Karpas-422 (cell line): Measurements from ENCODE around the gene FTCD. TPM values are rescaled to one million over a fixed set of nuclear protein-coding genes. Genes with fewer than 3 reads are reported as not detected.
"Not testable (repeated sequence)": the region's sequence is repeated elsewhere in the genome, so short reads cannot be mapped to it uniquely, and the experiment has no call there.

Experiments
- DNase-seq: peaks from one replicate; pipeline ENCODE4 v3.0.0-alpha.2; 2015
- H2AFZ ChIP-seq: fragments of 200-600 bp; sonication (generic); 2 replicates; pipeline ENCODE4 v1.6.1; 2014; ENCODE audit warnings: antibody characterized with exemption, low read length, mixed read lengths
- H3K27ac ChIP-seq: fragments of 200-600 bp; sonication (generic); 2 replicates; pipeline ENCODE4 v1.5.1; 2014; ENCODE audit warnings: mild to moderate bottlenecking, low read length, moderate library complexity
- H3K27me3 ChIP-seq: fragments of 200-600 bp; sonication (generic); 2 replicates; pipeline ENCODE4 v1.6.1; 2014; ENCODE audit warnings: low read length, mixed read lengths
- H3K36me3 ChIP-seq: fragments of 200-600 bp; sonication (generic); 2 replicates; pipeline ENCODE4 v1.6.1; 2014; ENCODE audit warnings: low read length, mixed read lengths; ENCODE audit not compliant: insufficient read depth
- H3K4me1 ChIP-seq: fragments of 200-600 bp; sonication (generic); 2 replicates; pipeline ENCODE4 v1.6.1; 2014; ENCODE audit warnings: mild to moderate bottlenecking, low read length, mixed read lengths
- H3K4me2 ChIP-seq: fragments of 200-600 bp; sonication (generic); 2 replicates; pipeline ENCODE4 v1.6.1; 2014; ENCODE audit warnings: low read length, low read depth, mild to moderate bottlenecking; ENCODE audit not compliant: poor library complexity, severe bottlenecking
- H3K4me3 ChIP-seq: fragments of 200-600 bp; sonication (generic); 2 replicates; pipeline ENCODE4 v1.5.1; 2014; ENCODE audit warnings: mild to moderate bottlenecking, antibody characterized with exemption, low read length, mixed read lengths
- H3K79me2 ChIP-seq: fragments of 200-600 bp; sonication (generic); 2 replicates; pipeline ENCODE4 v1.6.1; 2014; ENCODE audit warnings: mild to moderate bottlenecking, low read length, mixed read lengths
- H3K9ac ChIP-seq: fragments of 200-600 bp; sonication (generic); 2 replicates; pipeline ENCODE4 v1.6.0; 2014; ENCODE audit warnings: low read length
- H3K9me2 ChIP-seq: fragments of 200-600 bp; sonication (generic), shearing (Covaris generic); replicated peaks from 2 replicates; pipeline ENCODE4 v1.6.0; 2014; ENCODE audit warnings: mild to moderate bottlenecking, low read length, moderate library complexity; ENCODE audit not compliant: insufficient read depth
- H3K9me3 ChIP-seq: fragments of 300-700, 200-600 bp; sonication (generic); 2 replicates; pipeline ENCODE4 v1.6.1; 2014; ENCODE audit warnings: low read length, mixed read lengths
- H4K20me1 ChIP-seq: fragments of 200-600 bp; sonication (generic); 2 replicates; pipeline ENCODE4 v1.6.1; 2014; ENCODE audit warnings: mild to moderate bottlenecking, antibody characterized with exemption, low read length, low read depth; ENCODE audit not compliant: insufficient read depth
- total RNA-seq: library from RNA; depleted of rRNA; stranded (reverse); fragments of >200 nt; shearing (Covaris generic); gene quantifications from 2 replicates; pipeline ENCODE4 v1.2.3, GENCODE V29; 2014; ENCODE audit warnings: low replicate concordance

FTCD gene
- total RNA-seq, 1 experiment from 2014 or later, result not detected

DNA sequence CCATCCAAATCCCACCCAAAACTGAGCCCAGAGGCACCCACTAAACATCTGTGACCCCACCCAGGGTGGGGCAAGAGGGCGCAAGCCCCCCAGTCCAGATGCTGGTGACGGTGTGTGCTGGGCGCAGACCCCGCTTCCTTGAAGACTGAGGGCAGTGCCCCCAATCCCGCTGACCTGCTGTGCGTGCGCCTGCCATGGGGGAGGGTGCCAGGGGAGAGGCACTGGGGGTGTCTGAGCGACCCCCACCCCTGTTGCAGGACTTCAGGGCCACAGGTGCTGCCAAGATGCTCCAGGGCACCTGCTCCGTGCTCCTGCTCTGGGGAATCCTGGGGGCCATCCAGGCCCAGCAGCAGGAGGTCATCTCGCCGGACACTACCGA lies 44.2 kb downstream of the FTCD start:
- H3K79me2 ChIP-seq, result no peaks in the 10 kb centered on the region

DNA sequence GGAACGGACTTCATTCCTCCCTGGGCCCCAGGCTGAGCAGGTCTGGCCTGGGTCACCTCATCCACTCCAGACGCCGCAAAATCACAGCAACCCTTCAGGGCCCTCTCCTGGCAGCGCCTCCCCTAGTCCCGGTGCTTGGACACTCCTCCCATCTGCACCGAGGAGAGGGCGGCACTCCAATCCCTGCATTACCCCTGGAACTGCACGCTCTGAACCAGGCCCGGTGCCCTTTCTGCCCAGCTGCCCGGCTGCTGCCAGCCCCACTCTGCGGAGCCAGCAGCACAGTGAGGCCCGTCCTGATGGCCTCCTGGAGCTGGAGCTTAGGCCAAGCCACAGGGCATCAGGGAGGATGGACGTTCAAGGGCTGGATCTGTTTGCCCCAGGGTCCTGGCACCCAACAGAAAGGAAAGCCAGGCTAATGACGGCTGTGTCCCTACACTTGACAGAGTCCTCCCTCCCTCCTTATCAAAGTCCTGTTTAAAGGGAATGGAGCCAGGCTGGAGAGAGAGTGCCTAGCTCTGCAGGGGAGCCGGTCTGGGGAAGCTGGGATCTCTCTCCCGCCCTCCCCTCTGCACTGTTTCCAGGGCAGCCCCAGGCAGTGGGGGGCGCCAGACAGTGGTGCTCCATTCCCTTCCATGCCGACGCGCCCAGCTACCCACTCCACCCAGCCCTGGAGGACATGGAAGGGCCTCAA lies 44.7 kb downstream of the FTCD start:
- Histone ChIP-seq H3K4me2 (no peak overlapping the region), H3K4me3 (no peak overlapping the region), H3K36me3 (no peaks in the 10 kb centered on the region; the same call in 1 of the 2 replicates), H3K9me3 (peaks cover 6% of the 10 kb centered on the region; the same call in 1 of the 2 replicates), H4K20me1 (no peaks in the 10 kb centered on the region), H3K27ac (no peak overlapping the region), H3K9me2 (no peaks in the 10 kb centered on the region), H3K79me2 (no peaks in the 10 kb centered on the region), H2AFZ (no peak overlapping the region), H3K9ac (no peak overlapping the region), H3K27me3 (no peaks in the 10 kb centered on the region), H3K4me1 (no peaks in the 10 kb centered on the region)
- no peak for DNase-seq

More for the DNA sequence above, 44.2 kb downstream of the FTCD start:
- Histone ChIP-seq H3K9me2 (no peaks in the 10 kb centered on the region), H3K36me3 (no peaks in the 10 kb centered on the region; the same call in 1 of the 2 replicates), H3K27me3 (no peaks in the 10 kb centered on the region), H3K9me3 (peaks cover 4% of the 10 kb centered on the region; the same call in 1 of the 2 replicates), H4K20me1 (no peaks in the 10 kb centered on the region), H3K27ac (no peak overlapping the region), H3K4me3 (no peak overlapping the region), H3K9ac (no peak overlapping the region), H2AFZ (no peak overlapping the region), H3K4me2 (no peak overlapping the region), H3K4me1 (no peaks in the 10 kb centered on the region)
- DNase-seq, result no peak

DNA sequence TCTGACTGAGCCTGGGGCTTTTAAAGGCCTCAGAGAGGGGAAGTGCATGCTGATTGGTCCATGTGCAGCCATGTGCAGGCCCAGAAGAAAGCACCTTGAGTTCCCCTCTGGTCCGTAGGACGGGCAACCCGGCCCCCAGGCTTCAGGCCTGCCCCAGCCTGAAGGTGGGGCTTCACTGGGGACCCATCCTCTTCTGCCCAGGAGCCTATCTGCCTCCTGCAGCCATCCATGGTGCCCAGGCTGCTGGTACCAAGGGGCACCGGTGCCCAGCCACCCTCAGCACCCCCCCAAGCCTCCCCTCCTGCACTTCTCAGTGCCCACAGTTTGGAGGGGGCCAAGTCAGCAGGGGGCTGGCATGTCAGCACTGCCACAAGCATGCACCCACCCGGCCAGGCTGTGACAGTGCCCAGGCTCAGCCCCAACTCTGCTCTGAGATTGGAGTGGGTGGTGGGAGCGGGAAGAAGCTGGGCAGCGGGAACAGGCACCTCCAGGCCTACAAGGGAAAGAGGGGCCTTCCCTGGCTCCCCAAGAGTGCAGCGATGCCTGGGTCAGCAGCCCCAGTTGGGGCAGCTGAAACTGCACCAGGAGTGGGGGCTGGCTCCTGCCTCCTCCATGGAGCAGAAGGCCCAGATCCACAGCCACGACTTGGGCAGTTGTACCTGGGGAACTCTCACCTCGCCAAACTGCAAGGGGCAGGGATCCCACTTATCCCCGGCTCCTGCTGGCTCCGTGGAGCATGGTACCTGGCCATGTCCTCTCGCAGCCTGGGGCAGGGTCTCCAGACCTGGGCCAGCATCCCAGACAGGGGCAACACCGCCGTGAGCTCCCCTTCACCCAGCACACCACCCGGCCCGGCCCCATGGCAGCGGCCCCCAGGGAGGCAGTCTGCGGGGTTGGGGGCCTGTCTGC lies 45.8 kb downstream of the FTCD start:
- DNase-seq, result peak; percentile 64
- H3K79me2 ChIP-seq, result no peaks in the 10 kb centered on the region

DNA sequence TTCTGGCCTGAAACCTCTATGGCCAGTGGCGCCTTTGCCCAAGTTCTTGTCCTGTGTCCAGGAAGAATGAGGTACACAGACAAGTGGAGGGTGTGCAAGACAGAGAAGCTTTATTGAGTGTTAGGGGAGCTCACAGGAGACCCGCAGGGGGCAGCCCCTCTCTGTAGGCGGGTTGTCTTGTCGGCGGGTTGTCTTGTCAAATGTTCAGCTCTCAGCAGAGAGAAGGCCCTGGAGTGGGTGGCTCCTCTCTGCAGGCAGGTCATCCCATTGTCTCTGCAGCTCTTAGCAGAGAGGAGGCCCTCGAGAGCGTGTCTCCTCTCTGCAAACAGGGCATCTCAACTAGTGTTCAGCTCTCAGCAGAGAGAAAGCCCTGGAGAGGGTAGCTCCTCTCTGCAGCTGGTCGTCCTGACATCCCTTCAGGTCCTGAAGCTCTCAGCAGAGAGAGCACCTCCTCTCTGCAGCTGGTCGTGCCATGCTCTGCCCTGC lies 46.5 kb downstream of the FTCD start:
- H3K4me2 ChIP-seq, result no peak overlapping the region
- no peaks in the 10 kb centered on the region for H3K79me2 ChIP-seq
- H2AFZ ChIP-seq, result no peak overlapping the region
- H3K36me3 ChIP-seq, result no peaks in the 10 kb centered on the region; the same call in 1 of the 2 replicates
- no peaks in the 10 kb centered on the region for H3K4me1 ChIP-seq
- no peaks in the 10 kb centered on the region for H4K20me1 ChIP-seq
- no peaks in the 10 kb centered on the region for H3K9me2 ChIP-seq
- H3K4me3 ChIP-seq, result no peak overlapping the region
- no peak overlapping the region for H3K27ac ChIP-seq
- peaks cover 6% of the 10 kb centered on the region for H3K9me3 ChIP-seq
- H3K27me3 ChIP-seq, result no peaks in the 10 kb centered on the region
- DNase-seq, result no peak
- H3K9ac ChIP-seq, result no peak overlapping the region

More for the DNA sequence above, 45.8 kb downstream of the FTCD start:
- Histone ChIP-seq H3K27ac (no peak overlapping the region), H4K20me1 (no peaks in the 10 kb centered on the region), H3K9me2 (no peaks in the 10 kb centered on the region), H3K4me2 (no peak overlapping the region), H3K27me3 (no peaks in the 10 kb centered on the region), H3K4me1 (no peaks in the 10 kb centered on the region), H2AFZ (no peak overlapping the region), H3K9ac (no peak overlapping the region), H3K9me3 (peaks cover 6% of the 10 kb centered on the region; the same call in 1 of the 2 replicates), H3K36me3 (no peaks in the 10 kb centered on the region; the same call in 1 of the 2 replicates), H3K4me3 (no peak overlapping the region)

DNA sequence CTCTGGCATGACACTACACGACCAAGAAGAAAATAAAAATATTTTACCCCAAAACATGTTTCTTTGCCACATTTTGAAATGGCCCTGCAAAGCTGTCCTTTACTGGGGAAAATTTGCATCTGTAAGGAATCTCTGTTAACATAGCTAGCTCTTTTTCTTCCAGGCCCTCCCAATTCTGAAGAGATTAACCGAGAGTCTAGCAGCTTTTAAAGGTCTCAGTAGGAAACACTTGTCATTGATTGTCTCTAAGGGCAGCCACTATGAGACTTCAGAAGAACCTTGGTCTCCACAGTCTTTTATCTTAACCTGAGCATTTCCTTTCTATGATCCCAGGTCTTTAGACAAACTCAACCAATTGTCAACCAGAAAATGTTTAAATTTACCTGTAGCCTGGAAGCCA lies 48.0 kb downstream of the FTCD start:
- H2AFZ ChIP-seq, H3K9me3 ChIP-seq, H3K27me3 ChIP-seq, H3K4me1 ChIP-seq, H3K9ac ChIP-seq, H3K36me3 ChIP-seq, H3K27ac ChIP-seq, H4K20me1 ChIP-seq, DNase-seq, H3K4me2 ChIP-seq, H3K4me3 ChIP-seq, H3K9me2 ChIP-seq, H3K79me2 ChIP-seq: not testable (repeated sequence)

DNA sequence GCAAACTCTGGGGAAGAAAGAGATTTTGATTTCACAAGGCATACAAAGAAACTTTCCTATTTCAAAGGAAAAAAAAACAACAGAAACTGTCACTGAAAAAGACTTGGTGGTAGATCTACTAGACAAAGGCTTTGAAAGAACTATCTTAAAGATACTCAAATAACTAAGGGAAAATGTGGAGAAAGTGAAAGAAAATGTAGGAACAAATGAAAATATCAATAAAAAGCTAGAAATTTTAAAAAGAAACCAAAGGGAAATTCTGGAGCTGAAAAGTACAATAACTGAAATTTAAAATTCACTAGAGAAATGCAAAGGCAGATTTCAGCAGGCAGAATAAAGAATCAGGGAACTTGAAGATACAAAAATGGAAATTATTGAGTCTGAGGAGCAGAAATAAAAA lies 51.3 kb downstream of the FTCD start:
- Histone ChIP-seq H3K79me2 (no peaks in the 10 kb centered on the region), H3K9me3 (peaks cover 6% of the 10 kb centered on the region), H4K20me1 (no peaks in the 10 kb centered on the region), H3K27me3 (no peaks in the 10 kb centered on the region), H3K9ac (no peak overlapping the region), H3K9me2 (no peaks in the 10 kb centered on the region; the same call in 1 of the 2 replicates), H3K27ac (no peak overlapping the region), H3K4me3 (no peak overlapping the region), H3K36me3 (no peaks in the 10 kb centered on the region; the same call in 1 of the 2 replicates), H2AFZ (no peak overlapping the region), H3K4me1 (no peaks in the 10 kb centered on the region), H3K4me2 (no peak overlapping the region)
- DNase-seq, result no peak

DNA sequence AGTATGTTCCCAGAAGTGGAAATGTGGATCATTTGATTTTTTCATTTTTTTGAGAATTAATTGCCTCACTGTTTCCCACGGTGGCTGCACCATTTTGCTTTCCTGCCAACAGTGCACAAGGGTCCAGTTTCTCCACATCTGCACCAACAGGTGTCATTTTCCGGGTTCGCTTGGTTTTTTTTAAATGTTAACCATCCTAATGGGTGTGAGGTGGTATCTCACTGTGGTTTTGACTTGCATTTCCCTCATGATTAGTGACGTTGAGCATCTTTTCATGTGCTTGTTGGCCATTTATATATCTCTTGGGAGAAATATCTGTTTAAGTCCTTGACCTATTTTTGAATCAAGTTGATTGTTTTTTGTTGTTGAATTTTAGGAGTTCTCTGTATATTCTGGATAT lies 54.5 kb downstream of the FTCD start:
- Histone ChIP-seq H3K4me2 (no peak overlapping the region), H3K27me3 (no peaks in the 10 kb centered on the region), H3K79me2 (no peaks in the 10 kb centered on the region), H3K9me2 (no peaks in the 10 kb centered on the region; the same call in 1 of the 2 replicates), H4K20me1 (no peaks in the 10 kb centered on the region), H3K27ac (no peak overlapping the region), H3K9ac (no peak overlapping the region), H3K4me1 (no peaks in the 10 kb centered on the region), H2AFZ (no peak overlapping the region), H3K36me3 (no peaks in the 10 kb centered on the region), H3K9me3 (peaks cover 3% of the 10 kb centered on the region; the same call in 1 of the 2 replicates), H3K4me3 (no peak overlapping the region)
- DNase-seq, result no peak

DNA sequence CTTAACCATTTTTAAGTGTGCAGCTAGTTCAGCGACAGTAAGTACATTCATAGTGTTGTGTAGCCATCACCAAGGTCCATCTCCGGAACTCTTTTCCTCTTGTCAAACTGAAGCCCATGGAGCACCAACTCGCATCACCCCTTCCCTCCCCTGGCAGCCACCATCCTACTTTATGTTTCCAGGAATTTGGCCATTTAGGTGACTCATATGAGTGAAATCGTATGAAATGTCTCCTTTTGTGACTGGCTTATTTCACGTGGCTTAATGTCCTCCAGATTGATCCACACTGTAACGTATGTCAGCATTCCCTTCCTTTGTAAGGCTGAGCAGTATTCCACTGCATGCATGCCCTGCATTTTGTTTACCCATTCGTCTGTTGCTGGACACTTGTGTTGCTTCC lies 55.0 kb downstream of the FTCD start:
- no peaks in the 10 kb centered on the region for H3K79me2 ChIP-seq
- H3K4me1 ChIP-seq, result no peaks in the 10 kb centered on the region
- no peaks in the 10 kb centered on the region for H3K36me3 ChIP-seq
- H3K9ac ChIP-seq, result no peak overlapping the region
- H3K27me3 ChIP-seq, result no peaks in the 10 kb centered on the region
- no peak overlapping the region for H3K4me3 ChIP-seq
- no peak overlapping the region for H2AFZ ChIP-seq
- H3K9me3 ChIP-seq, result no peaks in the 10 kb centered on the region; the same call in 1 of the 2 replicates
- H3K9me2 ChIP-seq, result no peaks in the 10 kb centered on the region; the same call in 1 of the 2 replicates
- no peak overlapping the region for H3K4me2 ChIP-seq
- no peak for DNase-seq
- H4K20me1 ChIP-seq, result no peaks in the 10 kb centered on the region
- H3K27ac ChIP-seq, result no peak overlapping the region
